Adipocyte (in vitro differentiated cells): ENCODE measurements around the gene EEIG1.

Experiments
- DNase-seq: peaks from one replicate; pipeline ENCODE4 v3.0.0-alpha.2; 2015; ENCODE audit warnings: low read depth
- H3K27me3 ChIP-seq: replicated peaks from 2 replicates; pipeline ENCODE4 v1.7.0; 2013; ENCODE audit warnings: mild to moderate bottlenecking, low read length, moderate library complexity; ENCODE audit not compliant: control insufficient read depth, insufficient read depth
- H3K36me3 ChIP-seq: 2 replicates; pipeline ENCODE4 v1.7.0; 2013; ENCODE audit warnings: low read length, mild to moderate bottlenecking, moderate library complexity; ENCODE audit not compliant: control insufficient read depth, insufficient read depth, severe bottlenecking
- H3K4me1 ChIP-seq: 2 replicates; pipeline ENCODE4 v1.7.0; 2013; ENCODE audit warnings: mild to moderate bottlenecking, low read length, moderate library complexity; ENCODE audit not compliant: control insufficient read depth, insufficient read depth
- H3K4me3 ChIP-seq: 2 replicates; pipeline ENCODE4 v1.7.0; 2013; ENCODE audit warnings: mild to moderate bottlenecking, low read length, moderate library complexity
- H3K9ac ChIP-seq: 2 replicates; pipeline ENCODE4 v1.7.0; 2013; ENCODE audit warnings: mild to moderate bottlenecking, low read length, moderate library complexity
- H3K9me3 ChIP-seq: 2 replicates; pipeline ENCODE4 v1.7.0; 2013; ENCODE audit warnings: mild to moderate bottlenecking, low read length, moderate library complexity; ENCODE audit not compliant: control insufficient read depth

Gene EEIG1

GRCh38 chr9:127934986-127935385 lies 45.8 kb downstream of the EEIG1 start:
- H3K4me1 ChIP-seq, result peaks cover 42% of the 10 kb centered on the region
- DNase-seq, result no peak
- H3K27me3 ChIP-seq, result no peaks in the 10 kb centered on the region
- no peak overlapping the region for H3K9ac ChIP-seq
- peaks cover 5% of the 10 kb centered on the region for H3K36me3 ChIP-seq
- no peaks in the 10 kb centered on the region for H3K9me3 ChIP-seq
- no peak overlapping the region for H3K4me3 ChIP-seq

- DNase-seq, result no peak
- H3K4me1 ChIP-seq, result peaks cover 42% of the 10 kb centered on the region
- no peaks in the 10 kb centered on the region for H3K27me3 ChIP-seq
- H3K4me3 ChIP-seq, result no peak overlapping the region
- H3K9ac ChIP-seq, result no peak overlapping the region
- H3K36me3 ChIP-seq, result peaks cover 5% of the 10 kb centered on the region
- no peaks in the 10 kb centered on the region for H3K9me3 ChIP-seq
These were observed 46.5 kb downstream of the EEIG1 start for GRCh38 chr9:127934248-127934647.

- H3K9ac ChIP-seq, result peak overlapping the region; percentile 62
- H3K27me3 ChIP-seq, result no peaks in the 10 kb centered on the region
- peak overlapping the region; percentile 77 for H3K4me3 ChIP-seq
- peaks cover 5% of the 10 kb centered on the region for H3K36me3 ChIP-seq
- peak; percentile 75 for DNase-seq
- H3K9me3 ChIP-seq, result no peaks in the 10 kb centered on the region
- peaks cover 27% of the 10 kb centered on the region for H3K4me1 ChIP-seq
These were observed 49.5 kb downstream of the EEIG1 start for GRCh38 chr9:127931092-127931881.
